Effector memory CD8-positive, alpha-beta T cell (primary cell): ENCODE measurements around the gene LIPC.

Experiments
- ATAC-seq: fragments of 150-1000 bp; cut with Tn5 transposase; replicated peaks from 2 replicates; pipeline ENCODE4 v1.10.0; 2021; ENCODE audit warnings: mild to moderate bottlenecking, moderate library complexity
- DNase-seq, 3 experiments: peaks; one replicate each; pipeline ENCODE4 v3.0.0; 2021
- H3K27ac Mint-ChIP-seq, 2 donors: one replicate each; pipeline ENCODE4 v1.8.0; 2022; ENCODE audit warnings: mild to moderate bottlenecking in 2 of 2, mixed read lengths in 2 of 2, moderate library complexity in 2 of 2
- H3K27me3 Mint-ChIP-seq, 2 donors: one replicate each; pipeline ENCODE4 v1.8.0; 2022; ENCODE audit warnings: mixed read lengths in 2 of 2
- H3K36me3 Mint-ChIP-seq: one replicate; pipeline ENCODE4 v1.8.0; 2022; ENCODE audit warnings: mild to moderate bottlenecking, moderate library complexity, mixed read lengths; ENCODE audit not compliant: insufficient read depth
- H3K4me1 Mint-ChIP-seq, 2 donors: one replicate each; pipeline ENCODE4 v1.8.0; 2022; ENCODE audit warnings: low read depth in 2 of 2, mixed read lengths in 2 of 2
- H3K4me3 Mint-ChIP-seq, 2 donors: one replicate each; pipeline ENCODE4 v1.8.0; 2022; ENCODE audit warnings: mild to moderate bottlenecking in 2 of 2, mixed read lengths in 2 of 2, moderate library complexity in 2 of 2
- H3K9me3 Mint-ChIP-seq, 2 donors: one replicate each; pipeline ENCODE4 v1.8.0; 2022; ENCODE audit warnings: mixed read lengths in 2 of 2

The LIPC gene

GRCh38 chr15:58413253-58413652, 18.5 kb upstream of the LIPC start:
- Mint-ChIP-seq H3K27ac (no peak overlapping the region), H3K4me1 (peaks cover 5 to 7% of the 10 kb centered on the region in 2 donors), H3K27me3 (no peaks in the 10 kb centered on the region), H3K9me3 (peaks cover 0 to 2% of the 10 kb centered on the region in 2 donors), H3K36me3 (peaks cover 4% of the 10 kb centered on the region), H3K4me3 (no peak overlapping the region)
- DNase-seq (no peak), ATAC-seq (no peak)

- H3K4me3 Mint-ChIP-seq: no peak overlapping the region
- peaks cover 0 to 2% of the 10 kb centered on the region in 2 donors for H3K9me3 Mint-ChIP-seq
- H3K4me1 Mint-ChIP-seq: peaks cover 0 to 3% of the 10 kb centered on the region in 2 donors
- no peaks in the 10 kb centered on the region for H3K36me3 Mint-ChIP-seq
- no peak overlapping the region for H3K27ac Mint-ChIP-seq
- no peaks in the 10 kb centered on the region for H3K27me3 Mint-ChIP-seq
- no peak for DNase-seq
- ATAC-seq: no peak
These were observed 16.2 kb upstream of the LIPC start for GRCh38 chr15:58415636-58416035.

GRCh38 chr15:58416963-58417362, 14.8 kb upstream of the LIPC start:
- DNase-seq (no peak), ATAC-seq (no peak)
- Mint-ChIP-seq H3K4me1 (peaks cover 0 to 3% of the 10 kb centered on the region in 2 donors), H3K9me3 (peaks cover 0 to 2% of the 10 kb centered on the region in 2 donors), H3K27ac (no peak overlapping the region), H3K27me3 (no peaks in the 10 kb centered on the region), H3K36me3 (no peaks in the 10 kb centered on the region), H3K4me3 (no peak overlapping the region)

- H3K4me1 Mint-ChIP-seq: peaks cover 0 to 3% of the 10 kb centered on the region in 2 donors
- no peaks in the 10 kb centered on the region for H3K27me3 Mint-ChIP-seq
- ATAC-seq (no peak), DNase-seq (no peak)
- no peak overlapping the region for H3K27ac Mint-ChIP-seq
- no peak overlapping the region for H3K4me3 Mint-ChIP-seq
- H3K36me3 Mint-ChIP-seq: no peaks in the 10 kb centered on the region
- peaks cover 0 to 2% of the 10 kb centered on the region in 2 donors for H3K9me3 Mint-ChIP-seq
These were observed 13.7 kb upstream of the LIPC start for GRCh38 chr15:58418135-58418534.

GRCh38 chr15:58419803-58420524, 11.8 kb upstream of the LIPC start:
- Mint-ChIP-seq H3K27me3 (no peaks in the 10 kb centered on the region), H3K9me3 (peaks cover 0 to 2% of the 10 kb centered on the region in 2 donors), H3K4me3 (no peak overlapping the region), H3K4me1 (peaks cover 0 to 3% of the 10 kb centered on the region in 2 donors), H3K27ac (peak overlapping the region in 1 of 2 donors; percentile 59), H3K36me3 (no peaks in the 10 kb centered on the region)
- no peak for ATAC-seq
- no peak for DNase-seq

GRCh38 chr15:58420579-58421043, 11.2 kb upstream of the LIPC start:
- no peak overlapping the region for H3K4me3 Mint-ChIP-seq
- peaks cover 0 to 3% of the 10 kb centered on the region in 2 donors for H3K4me1 Mint-ChIP-seq
- ATAC-seq: no peak
- peak overlapping the region; percentile 22 to 59 for H3K27ac Mint-ChIP-seq
- no peaks in the 10 kb centered on the region for H3K36me3 Mint-ChIP-seq
- no peak for DNase-seq
- no peaks in the 10 kb centered on the region for H3K27me3 Mint-ChIP-seq
- peaks cover 0 to 2% of the 10 kb centered on the region in 2 donors for H3K9me3 Mint-ChIP-seq

- Mint-ChIP-seq H3K36me3 (peaks cover 6% of the 10 kb centered on the region), H3K27ac (peak overlapping the region in 1 of 2 donors; percentile 52), H3K27me3 (no peaks in the 10 kb centered on the region), H3K4me3 (no peak overlapping the region), H3K9me3 (no peaks in the 10 kb centered on the region), H3K4me1 (peaks cover 0 to 3% of the 10 kb centered on the region in 2 donors)
- ATAC-seq: no peak
- DNase-seq: no peak
These were observed 8.6 kb upstream of the LIPC start for GRCh38 chr15:58423205-58423604.

GRCh38 chr15:58423831-58424608, 7.8 kb upstream of the LIPC start:
- Mint-ChIP-seq H3K9me3 (no peaks in the 10 kb centered on the region), H3K4me1 (peaks cover 0 to 3% of the 10 kb centered on the region in 2 donors), H3K36me3 (peaks cover 6% of the 10 kb centered on the region), H3K4me3 (no peak overlapping the region), H3K27me3 (no peaks in the 10 kb centered on the region), H3K27ac (peak overlapping the region in 1 of 2 donors; percentile 35)
- no peak for ATAC-seq
- DNase-seq: no peak

- no peaks in the 10 kb centered on the region for H3K9me3 Mint-ChIP-seq
- peak overlapping the region in 1 of 2 donors; percentile 35 for H3K27ac Mint-ChIP-seq
- no peak for ATAC-seq
- H3K27me3 Mint-ChIP-seq: no peaks in the 10 kb centered on the region
- no peak for DNase-seq
- H3K4me3 Mint-ChIP-seq: no peak overlapping the region
- peaks cover 0 to 3% of the 10 kb centered on the region in 2 donors for H3K4me1 Mint-ChIP-seq
- peaks cover 6% of the 10 kb centered on the region for H3K36me3 Mint-ChIP-seq
These were observed 7.1 kb upstream of the LIPC start for GRCh38 chr15:58424722-58425121.

- DNase-seq (no peak), ATAC-seq (no peak)
- H3K27me3 Mint-ChIP-seq: no peaks in the 10 kb centered on the region
- peaks cover 6% of the 10 kb centered on the region for H3K36me3 Mint-ChIP-seq
- no peak overlapping the region for H3K27ac Mint-ChIP-seq
- H3K4me1 Mint-ChIP-seq: no peaks in the 10 kb centered on the region
- no peaks in the 10 kb centered on the region for H3K9me3 Mint-ChIP-seq
- no peak overlapping the region for H3K4me3 Mint-ChIP-seq
These were observed 6.6 kb upstream of the LIPC start for GRCh38 chr15:58425185-58425584.

GRCh38 chr15:58425834-58426233, 6.0 kb upstream of the LIPC start:
- no peak for DNase-seq
- no peak overlapping the region for H3K27ac Mint-ChIP-seq
- no peaks in the 10 kb centered on the region for H3K4me1 Mint-ChIP-seq
- H3K36me3 Mint-ChIP-seq: peaks cover 6% of the 10 kb centered on the region
- no peak overlapping the region for H3K4me3 Mint-ChIP-seq
- ATAC-seq: no peak
- H3K27me3 Mint-ChIP-seq: no peaks in the 10 kb centered on the region
- H3K9me3 Mint-ChIP-seq: no peaks in the 10 kb centered on the region

- Mint-ChIP-seq H3K36me3 (peaks cover 6% of the 10 kb centered on the region), H3K9me3 (no peaks in the 10 kb centered on the region), H3K27me3 (no peaks in the 10 kb centered on the region), H3K4me1 (no peaks in the 10 kb centered on the region), H3K27ac (no peak overlapping the region), H3K4me3 (no peak overlapping the region)
- DNase-seq (no peak), ATAC-seq (no peak)
These were observed 5.3 kb upstream of the LIPC start for GRCh38 chr15:58426501-58426900.

- H3K27me3 Mint-ChIP-seq: no peaks in the 10 kb centered on the region
- ATAC-seq: no peak
These were observed 3.8 kb upstream of the LIPC start for GRCh38 chr15:58427987-58428386.

More at GRCh38 chr15:58427987-58428386, 3.8 kb upstream of the LIPC start:
- no peak for DNase-seq
- Mint-ChIP-seq H3K4me1 (no peaks in the 10 kb centered on the region), H3K4me3 (no peak overlapping the region), H3K36me3 (peaks cover 6% of the 10 kb centered on the region), H3K9me3 (no peaks in the 10 kb centered on the region), H3K27ac (no peak overlapping the region)
